Measurements from ENCODE around the gene OR4C13.

- TF ChIP-seq POLR2AphosphoS5 (IDR thresholded peaks at IDR 0.05) (no peak), EP300 (IDR thresholded peaks at IDR 0.05) (no peak)
Measured at GRCh38 chr11:49952091-49952490, at the start of gene OR4C13.

Measured in upper lobe of left lung (tissue), 4 donors.